Left kidney (tissue), 1 donor: Measurements from ENCODE around the gene PRAMEF17. TPM values are rescaled to one million over a fixed set of nuclear protein-coding genes. Genes with fewer than 3 reads are reported as not detected.

Source experiments
- polyA plus RNA-seq: library from polyadenylated mRNA; unstranded; fragments of 120-200 nt; gene quantifications from one replicate; pipeline ENCODE4 v1.2.1, GENCODE V29; 2013; ENCODE audit not compliant: insufficient read length

The PRAMEF17 gene
- polyA plus RNA-seq, 1 donor: not detected

Other genes with a start within 250 kb of the PRAMEF17 start
- gene PRAMEF26, start 233.6 kb upstream of the PRAMEF17 start, polyA plus RNA-seq: not detected
- 0.52 TPM for gene HNRNPCL4, start 224.0 kb upstream of the PRAMEF17 start, polyA plus RNA-seq
- not detected for gene PRAMEF9, start 217.8 kb upstream of the PRAMEF17 start, polyA plus RNA-seq
- not detected for gene PRAMEF13, start 188.2 kb upstream of the PRAMEF17 start, polyA plus RNA-seq
- gene PRAMEF18, start 163.5 kb upstream of the PRAMEF17 start, polyA plus RNA-seq: not detected
- gene PRAMEF5, start 135.4 kb upstream of the PRAMEF17 start, polyA plus RNA-seq: not detected
- gene PRAMEF8, start 104.5 kb upstream of the PRAMEF17 start, polyA plus RNA-seq: not detected
- not detected for gene PRAMEF33, start 86.1 kb upstream of the PRAMEF17 start, polyA plus RNA-seq
- gene PRAMEF15, start 74.1 kb upstream of the PRAMEF17 start, polyA plus RNA-seq: not detected
- not detected for gene PRAMEF14, start 42.5 kb upstream of the PRAMEF17 start, polyA plus RNA-seq
- gene PRAMEF19, start 17.7 kb upstream of the PRAMEF17 start, polyA plus RNA-seq: not detected
- gene PRAMEF20, start 20.8 kb downstream of the PRAMEF17 start, polyA plus RNA-seq: not detected
- gene LRRC38, start 124.4 kb downstream of the PRAMEF17 start, polyA plus RNA-seq: not detected
- 16.4 TPM for gene PDPN, start 194.2 kb downstream of the PRAMEF17 start, polyA plus RNA-seq